Central memory CD4-positive, alpha-beta T cell (primary cell): ENCODE data around the gene RRP8.

Experiments used
- DNase-seq: peaks from one replicate; pipeline ENCODE4 v3.0.0; 2022

The RRP8 gene

DNA sequence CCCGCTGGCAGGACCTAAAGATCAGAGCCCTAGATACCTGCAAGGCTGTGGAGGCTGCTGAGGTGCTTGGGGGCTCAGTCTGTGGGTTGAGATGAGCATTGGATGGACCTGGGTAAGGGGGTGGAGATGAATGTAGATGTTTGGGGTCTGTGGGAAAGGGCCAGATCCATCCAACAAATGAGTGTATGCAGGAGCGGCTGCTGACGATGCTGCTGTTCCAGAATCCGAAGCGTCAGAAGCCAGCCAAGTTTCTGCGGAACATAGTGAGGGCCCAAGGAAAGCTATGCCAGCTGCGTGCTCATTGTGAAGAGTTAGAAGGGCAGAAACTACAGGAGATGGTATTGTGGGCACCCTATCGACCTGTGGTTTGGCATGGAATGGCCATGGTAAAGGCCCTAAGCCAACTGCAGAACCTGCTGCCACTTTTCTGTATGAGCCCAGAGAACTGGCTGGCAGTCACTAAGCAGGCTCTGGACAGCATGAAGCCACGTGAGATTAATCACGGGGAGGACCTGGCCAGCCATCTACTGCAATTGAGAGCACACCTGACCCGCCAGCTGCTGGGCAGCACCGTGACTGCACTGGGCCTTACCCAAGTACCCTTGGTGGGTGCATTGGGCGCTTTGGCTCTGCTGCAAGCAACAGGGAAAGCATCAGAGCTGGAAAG lies 36.6 kb downstream of the RRP8 start:
- DNase-seq, result no peak

DNA sequence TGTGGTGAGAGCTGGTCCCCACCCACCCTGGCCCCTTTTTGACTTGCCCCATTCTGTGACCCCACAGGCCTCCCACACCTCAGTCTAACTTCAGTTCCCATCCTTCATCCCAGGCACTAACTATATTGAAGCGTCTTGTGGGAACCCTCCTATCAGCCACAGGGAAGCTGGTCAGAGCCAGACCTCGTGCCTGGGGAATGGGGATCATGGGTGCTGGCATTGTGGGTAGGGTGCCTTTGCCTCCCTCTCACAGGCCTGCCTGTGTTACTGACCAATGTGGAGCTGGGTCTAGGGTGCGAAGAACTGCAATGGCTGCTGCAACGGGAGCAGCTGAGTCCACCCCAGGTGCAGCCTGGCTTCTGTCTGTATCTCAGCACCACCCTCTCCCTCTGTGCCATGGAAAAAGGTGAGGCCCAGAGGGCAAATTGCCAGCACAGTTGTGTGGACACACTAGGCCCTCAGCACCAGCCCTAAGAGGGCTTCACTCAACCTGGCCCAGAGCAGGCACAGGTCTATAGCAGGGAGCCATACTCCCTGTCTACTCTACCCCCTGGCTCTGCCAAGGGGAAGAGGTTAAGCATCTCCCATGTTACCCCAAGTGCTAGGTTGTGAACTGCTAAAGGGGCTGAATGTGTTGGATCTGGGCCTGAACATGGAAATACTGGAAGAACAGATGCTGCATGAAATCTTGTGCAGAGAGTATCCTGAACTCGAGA lies 37.3 kb downstream of the RRP8 start:
- no peak for DNase-seq

GRCh38 chr11:6565325-6565724 lies 38.1 kb downstream of the RRP8 start:
- no peak for DNase-seq

DNA sequence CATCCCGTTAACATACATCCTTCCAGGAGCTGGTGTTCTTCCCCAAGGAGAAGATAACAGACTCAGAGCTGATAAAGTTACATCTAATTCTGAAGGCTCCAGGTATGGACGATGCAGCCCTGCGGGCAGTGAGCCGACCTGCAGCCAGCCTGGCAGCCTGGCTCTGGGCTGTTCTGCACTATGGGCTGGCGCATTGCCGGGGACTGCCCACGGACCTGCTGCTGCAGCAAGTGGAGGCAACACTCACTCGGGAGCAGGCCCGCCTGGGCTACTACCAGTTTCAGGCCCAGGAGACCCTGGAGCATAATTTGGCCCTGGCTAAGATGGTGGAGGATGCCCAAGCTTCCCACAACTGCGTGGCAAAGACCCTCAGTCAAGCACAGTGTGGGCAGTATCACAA lies 39.7 kb downstream of the RRP8 start:
- DNase-seq, result no peak

DNA sequence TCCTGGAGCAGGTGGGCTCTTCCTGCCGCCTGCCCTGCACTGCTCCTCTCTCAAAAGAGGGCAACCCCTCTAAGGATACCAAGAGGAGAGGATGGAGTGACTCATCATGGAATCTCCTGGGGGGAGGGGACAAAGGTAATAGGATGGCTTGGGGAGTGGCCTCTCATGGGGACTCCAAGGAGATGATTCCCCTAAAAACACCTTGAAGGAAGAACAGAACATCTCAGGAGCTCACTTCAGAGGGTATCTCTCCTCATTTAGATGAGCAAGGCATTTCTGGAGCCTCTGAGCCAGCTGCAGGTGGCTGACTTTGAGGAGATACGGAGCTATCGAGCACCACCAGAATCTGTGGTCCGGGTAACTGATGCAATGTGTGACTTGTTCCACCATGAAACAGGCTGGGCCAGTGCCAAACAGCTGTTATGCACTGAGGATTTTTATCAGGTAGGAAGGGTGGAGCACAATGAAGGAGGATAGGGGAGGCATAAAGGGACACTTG lies 40.2 kb downstream of the RRP8 start:
- no peak for DNase-seq

DNA sequence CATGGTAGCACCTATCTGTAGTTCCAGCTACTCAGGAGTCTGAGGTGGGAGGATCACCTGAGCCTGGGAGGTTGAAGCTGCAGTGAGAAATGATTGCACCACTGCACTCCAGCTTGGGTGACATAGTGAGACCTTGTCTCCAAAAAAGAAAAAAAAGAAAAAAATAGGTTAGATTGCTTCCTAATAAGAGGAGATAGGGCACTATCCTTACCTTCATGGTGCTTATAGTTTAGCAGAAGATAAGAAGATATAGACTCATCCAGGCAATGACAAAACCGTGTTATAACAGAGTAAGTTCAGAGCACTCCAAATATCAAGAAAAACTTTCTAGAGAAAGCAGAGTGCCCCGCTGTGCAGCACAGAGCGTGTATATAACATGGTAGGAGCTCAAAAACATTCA lies 42.1 kb downstream of the RRP8 start:
- no peak for DNase-seq

GRCh38 chr11:6559369-6559768 lies 44.0 kb downstream of the RRP8 start:
- no peak for DNase-seq

DNA sequence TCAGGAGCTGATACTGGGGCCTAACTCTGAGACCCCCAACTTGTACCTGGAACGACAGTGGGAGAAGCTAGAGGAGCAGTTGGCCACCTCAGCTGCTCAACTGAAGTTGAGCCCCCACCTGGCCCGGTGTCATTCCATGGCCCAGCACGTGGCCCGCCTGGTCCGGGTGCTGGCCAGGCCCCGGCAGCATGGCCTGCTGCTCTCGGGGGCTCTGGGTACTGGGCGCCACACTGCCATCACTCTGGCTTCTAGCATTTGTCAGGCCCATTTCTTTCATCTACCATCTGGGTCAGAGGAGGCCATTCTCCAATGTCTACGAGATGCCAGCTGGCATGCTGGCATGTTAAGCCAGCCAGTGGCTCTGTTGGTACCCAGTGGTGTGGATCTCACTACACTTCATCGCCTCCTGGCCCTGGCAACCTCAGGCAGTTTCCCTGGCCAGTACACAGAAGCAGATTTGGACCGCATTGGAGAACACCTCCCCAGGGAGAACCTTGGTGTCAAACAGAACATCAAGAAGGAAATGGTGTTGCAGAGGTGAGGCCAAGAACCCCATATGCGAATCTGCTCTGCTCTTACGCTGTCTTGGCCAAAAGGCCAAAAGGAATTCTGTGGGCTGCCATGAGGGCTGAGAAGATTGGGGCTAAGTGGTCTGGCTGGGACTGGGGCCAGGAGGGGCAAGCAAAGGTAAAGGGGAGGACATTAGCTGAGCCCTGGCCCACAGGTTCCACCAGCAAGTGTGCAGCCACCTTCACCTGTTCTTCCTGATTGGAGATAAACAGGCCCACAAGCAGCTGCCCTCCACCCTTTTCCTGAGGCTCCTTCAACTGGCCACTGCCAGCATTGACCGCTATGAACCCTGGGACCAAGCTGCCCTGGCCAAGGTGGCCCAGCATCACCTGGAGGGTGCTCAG lies 45.4 kb downstream of the RRP8 start:
- no peak for DNase-seq

- no peak for DNase-seq
Observed at GRCh38 chr11:6557063-6557462, 46.4 kb downstream of the RRP8 start.

GRCh38 chr11:6556139-6556949 lies 47.1 kb downstream of the RRP8 start:
- no peak for DNase-seq

GRCh38 chr11:6554828-6555706 lies 48.3 kb downstream of the RRP8 start:
- no peak for DNase-seq

DNA sequence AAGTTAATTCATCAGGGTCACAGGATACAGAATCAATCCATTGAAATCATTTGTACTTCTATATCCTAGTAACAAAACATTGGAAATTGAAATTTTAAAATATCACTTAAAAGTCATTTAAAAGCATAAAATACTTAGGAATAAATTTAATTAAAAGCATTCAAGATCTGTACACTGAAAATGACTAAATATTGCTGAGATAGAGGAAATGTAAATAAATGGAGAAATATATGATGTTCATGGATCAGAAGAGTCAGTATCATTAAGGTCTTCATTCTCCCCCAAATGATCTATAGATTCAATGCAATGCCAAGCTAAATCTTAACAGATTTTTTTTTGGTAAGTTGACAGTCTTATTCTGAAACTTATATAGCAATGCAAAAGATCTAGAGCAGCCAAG lies 49.8 kb downstream of the RRP8 start:
- no peak for DNase-seq

DNA sequence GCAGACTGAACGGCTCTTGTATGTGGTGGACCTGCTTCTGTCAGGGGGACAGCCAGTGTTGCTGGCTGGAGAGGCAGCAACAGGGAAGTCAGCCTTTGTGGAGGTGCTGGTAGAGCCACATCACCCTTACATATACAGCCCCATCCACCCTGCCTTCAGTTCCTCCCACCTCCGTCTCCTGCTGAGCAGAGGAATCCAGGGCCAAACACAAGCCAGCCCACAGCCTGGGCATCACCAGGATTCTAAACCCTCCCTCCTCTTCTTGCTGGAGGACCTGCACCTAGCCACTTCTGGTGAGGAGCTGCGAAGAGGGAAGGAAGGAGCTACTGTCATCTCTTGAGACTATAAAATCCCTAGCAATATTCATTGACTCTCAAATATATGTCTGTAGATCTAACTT lies 54.8 kb downstream of the RRP8 start:
- no peak for DNase-seq

DNA sequence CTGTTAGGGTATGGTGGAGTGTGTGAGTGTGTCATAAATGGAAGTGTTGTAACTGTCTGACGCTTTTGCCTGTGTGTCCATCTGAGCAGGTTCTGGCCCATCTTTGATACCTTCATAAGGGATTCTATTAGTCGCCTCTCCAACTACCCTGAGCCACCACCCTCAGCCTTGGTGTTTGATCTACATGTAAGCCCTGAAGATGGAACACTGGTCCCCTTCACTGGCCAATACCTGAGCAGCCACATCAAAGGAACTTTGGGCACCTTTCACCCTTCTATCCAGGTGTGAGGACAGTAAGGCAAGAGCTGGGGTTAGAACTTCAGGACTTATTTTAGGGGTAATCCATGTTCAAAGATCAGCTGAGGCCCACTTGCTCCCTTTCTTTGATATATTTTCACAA lies 55.3 kb downstream of the RRP8 start:
- DNase-seq, result no peak

GRCh38 chr11:6547177-6547576 lies 56.2 kb downstream of the RRP8 start:
- no peak for DNase-seq

DNA sequence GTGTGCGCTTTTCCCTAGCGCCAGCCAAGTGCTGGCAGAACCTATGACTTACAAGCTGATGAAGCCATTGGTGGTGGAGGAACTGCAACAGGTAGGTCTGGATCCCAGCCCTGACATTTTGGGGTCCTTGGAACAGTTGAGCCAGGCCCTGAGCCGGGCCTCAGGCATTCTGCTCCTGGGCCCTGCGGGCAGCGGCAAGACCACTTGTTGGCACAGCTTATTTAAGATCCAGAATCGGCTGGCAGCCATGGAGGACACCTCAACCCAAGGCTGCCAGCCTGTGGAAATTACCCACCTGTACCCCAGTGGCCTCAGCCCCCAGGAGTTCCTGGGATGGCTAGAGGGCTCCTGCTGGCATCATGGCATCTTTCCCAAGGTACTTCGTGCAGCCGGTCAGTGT lies 56.7 kb downstream of the RRP8 start:
- DNase-seq, result no peak

DNA sequence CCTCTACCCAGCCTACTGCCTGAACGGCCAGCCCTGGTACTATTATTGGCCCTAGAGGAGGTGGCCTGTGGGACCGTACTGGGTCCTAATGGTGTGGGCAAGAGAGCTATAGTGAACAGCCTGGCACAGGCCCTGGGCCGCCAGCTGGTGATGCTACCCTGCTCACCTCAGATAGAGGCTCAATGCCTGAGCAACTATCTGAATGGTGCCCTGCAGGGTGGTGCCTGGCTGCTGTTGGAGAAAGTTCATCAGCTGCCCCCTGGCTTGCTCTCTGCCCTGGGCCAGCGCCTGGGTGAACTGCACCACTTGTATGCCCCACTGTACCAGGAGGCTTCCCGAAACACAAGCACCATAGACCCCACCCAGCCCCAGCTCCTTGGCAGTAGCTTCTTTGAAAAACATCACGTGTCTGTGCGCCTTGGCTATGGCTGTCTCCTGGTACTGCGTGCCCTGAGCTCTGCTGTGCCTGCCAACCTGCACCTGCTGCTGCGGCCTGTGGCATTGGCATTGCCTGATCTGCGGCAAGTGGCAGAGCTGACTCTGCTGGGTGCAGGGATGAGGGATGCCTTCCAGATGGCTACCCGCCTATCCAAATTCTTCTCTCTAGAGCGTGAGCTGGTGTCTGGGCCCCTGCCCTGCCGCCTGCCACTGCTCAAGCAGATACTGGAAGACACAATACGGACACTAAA lies 57.4 kb downstream of the RRP8 start:
- no peak for DNase-seq
